ENCODE results near the gene ATR.

Gene ATR

GRCh38 chr3:142578329-142579223 is at the start of gene ATR:
Gene ATR (minus strand): TSS chr3:142578733. CDS start chr3:142578704, 29 bp downstream.
- TF ChIP-seq CTCF (conservative IDR thresholded peaks at IDR 0.05), result no peak

GRCh38 chr3:142626971-142627370 is 48.4 kb upstream of the ATR start:
- H3K27ac ChIP-seq, result no peak overlapping the region
- TF ChIP-seq CTCF (conservative IDR thresholded peaks at IDR 0.05), result no peak

More at GRCh38 chr3:142578329-142579223, at the start of gene ATR:
- H3K27ac ChIP-seq, result peak within 1 kb of the TSS; percentile 86

GRCh38 chr3:142625153-142625440 is 46.6 kb upstream of the ATR start:
- no peak overlapping the region for H3K27ac ChIP-seq
- no peak for TF ChIP-seq CTCF (conservative IDR thresholded peaks at IDR 0.05)

- no peak for TF ChIP-seq CTCF (conservative IDR thresholded peaks at IDR 0.05)
- no peak overlapping the region for H3K27ac ChIP-seq
Observed at GRCh38 chr3:142624341-142625152, 46.0 kb upstream of the ATR start.

GRCh38 chr3:142623194-142623593 is 44.7 kb upstream of the ATR start:
- no peak overlapping the region for H3K27ac ChIP-seq
- TF ChIP-seq CTCF (conservative IDR thresholded peaks at IDR 0.05), result no peak

- no peak for TF ChIP-seq CTCF (conservative IDR thresholded peaks at IDR 0.05)
- H3K27ac ChIP-seq, result no peak overlapping the region
Observed at GRCh38 chr3:142622405-142622804, 43.9 kb upstream of the ATR start.

- H3K27ac ChIP-seq, result no peak overlapping the region
- no peak for TF ChIP-seq CTCF (conservative IDR thresholded peaks at IDR 0.05)
Observed at GRCh38 chr3:142618917-142619461, 40.5 kb upstream of the ATR start.

Measured in VCaP (cell line).